ENCODE data around the gene RXRB.
A peak's percentile ranks its signal among the peaks of the same experiment; 100 is the strongest.

Gene RXRB

DNA sequence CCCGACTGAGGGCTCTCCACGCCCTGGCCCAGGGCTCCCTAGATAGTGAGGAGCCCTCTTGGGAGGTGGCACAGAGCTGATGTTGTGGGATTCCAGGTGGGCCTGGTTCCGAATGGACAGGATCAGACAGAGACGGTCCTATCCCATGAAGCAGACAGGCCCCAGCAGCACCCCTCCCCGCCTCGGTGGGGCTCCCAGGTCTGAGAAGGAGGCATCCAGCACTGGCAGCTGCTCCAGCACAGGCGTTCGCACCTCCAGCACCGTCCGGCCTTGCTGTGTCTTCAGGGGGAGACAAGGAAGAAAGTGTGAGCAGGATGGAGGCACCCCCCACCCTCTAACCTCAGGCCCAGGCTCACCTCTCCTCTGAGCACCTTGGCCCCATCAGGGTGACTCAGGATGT is 36.9 kb downstream of the RXRB start:
- TF ChIP-seq, protein P1, sequence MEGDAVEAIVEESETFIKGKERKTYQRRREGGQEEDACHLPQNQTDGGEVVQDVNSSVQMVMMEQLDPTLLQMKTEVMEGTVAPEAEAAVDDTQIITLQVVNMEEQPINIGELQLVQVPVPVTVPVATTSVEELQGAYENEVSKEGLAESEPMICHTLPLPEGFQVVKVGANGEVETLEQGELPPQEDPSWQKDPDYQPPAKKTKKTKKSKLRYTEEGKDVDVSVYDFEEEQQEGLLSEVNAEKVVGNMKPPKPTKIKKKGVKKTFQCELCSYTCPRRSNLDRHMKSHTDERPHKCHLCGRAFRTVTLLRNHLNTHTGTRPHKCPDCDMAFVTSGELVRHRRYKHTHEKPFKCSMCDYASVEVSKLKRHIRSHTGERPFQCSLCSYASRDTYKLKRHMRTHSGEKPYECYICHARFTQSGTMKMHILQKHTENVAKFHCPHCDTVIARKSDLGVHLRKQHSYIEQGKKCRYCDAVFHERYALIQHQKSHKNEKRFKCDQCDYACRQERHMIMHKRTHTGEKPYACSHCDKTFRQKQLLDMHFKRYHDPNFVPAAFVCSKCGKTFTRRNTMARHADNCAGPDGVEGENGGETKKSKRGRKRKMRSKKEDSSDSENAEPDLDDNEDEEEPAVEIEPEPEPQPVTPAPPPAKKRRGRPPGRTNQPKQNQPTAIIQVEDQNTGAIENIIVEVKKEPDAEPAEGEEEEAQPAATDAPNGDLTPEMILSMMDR (conservative IDR thresholded peaks at IDR 0.05) = no peak
- no peak for TF ChIP-seq ZFX (IDR thresholded peaks at IDR 0.05)

DNA sequence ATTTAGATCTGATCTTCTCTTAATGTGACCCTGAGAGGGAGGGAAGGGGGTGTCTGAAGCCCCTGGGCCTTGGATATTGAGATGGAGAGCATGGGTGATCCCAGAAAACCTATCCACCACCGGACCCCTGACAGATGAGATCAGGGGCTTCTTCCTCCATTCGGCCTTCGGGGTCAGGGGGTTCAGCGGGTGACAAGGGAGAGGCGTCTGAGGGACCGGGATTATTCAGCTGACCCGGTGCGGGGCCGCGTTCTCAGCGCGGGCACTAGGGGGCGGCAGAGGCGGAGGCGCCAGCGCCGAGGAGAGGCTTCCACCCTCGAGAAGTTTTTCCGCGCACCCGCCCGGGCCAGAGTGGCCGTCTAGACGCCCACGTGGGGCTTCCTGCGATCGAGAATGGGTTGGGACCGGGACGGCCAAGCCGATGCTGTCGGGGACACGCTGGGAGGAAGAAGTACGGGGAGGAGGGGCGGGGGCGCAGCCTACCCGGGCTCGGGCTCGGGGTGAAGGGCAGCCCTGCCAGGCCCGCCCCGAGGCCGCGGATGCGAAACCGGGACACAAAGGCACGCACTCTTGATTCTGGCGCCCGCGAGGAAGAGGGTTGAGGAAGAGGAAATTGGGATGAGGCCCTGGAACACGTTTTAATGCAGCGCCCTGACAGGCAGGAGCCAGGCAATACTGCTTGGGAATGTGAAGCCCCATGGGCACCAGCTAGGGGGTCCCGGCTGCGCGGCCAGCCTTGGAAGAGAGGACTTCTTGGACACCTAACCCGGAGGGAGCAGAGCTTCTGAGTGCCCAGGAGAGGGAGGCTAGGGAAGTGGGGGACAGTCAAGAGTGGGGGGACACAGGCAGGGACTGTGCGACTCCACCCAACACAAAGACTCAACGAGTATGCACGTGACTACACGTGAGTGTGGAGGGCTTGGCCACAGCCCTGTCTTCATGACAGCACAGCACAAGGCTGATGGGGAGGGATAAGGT is 38.8 kb downstream of the RXRB start:
- peak overlapping the region; percentile 55 for H3K27ac ChIP-seq
- peak; percentile 65; the same call in 1 of the 2 replicates for TF ChIP-seq ZFX (IDR thresholded peaks at IDR 0.05)
- TF ChIP-seq, protein P1 (conservative IDR thresholded peaks at IDR 0.05) = peak; percentile 99

More for the DNA sequence above, 36.9 kb downstream of the RXRB start:
- no peak overlapping the region for H3K27ac ChIP-seq

DNA sequence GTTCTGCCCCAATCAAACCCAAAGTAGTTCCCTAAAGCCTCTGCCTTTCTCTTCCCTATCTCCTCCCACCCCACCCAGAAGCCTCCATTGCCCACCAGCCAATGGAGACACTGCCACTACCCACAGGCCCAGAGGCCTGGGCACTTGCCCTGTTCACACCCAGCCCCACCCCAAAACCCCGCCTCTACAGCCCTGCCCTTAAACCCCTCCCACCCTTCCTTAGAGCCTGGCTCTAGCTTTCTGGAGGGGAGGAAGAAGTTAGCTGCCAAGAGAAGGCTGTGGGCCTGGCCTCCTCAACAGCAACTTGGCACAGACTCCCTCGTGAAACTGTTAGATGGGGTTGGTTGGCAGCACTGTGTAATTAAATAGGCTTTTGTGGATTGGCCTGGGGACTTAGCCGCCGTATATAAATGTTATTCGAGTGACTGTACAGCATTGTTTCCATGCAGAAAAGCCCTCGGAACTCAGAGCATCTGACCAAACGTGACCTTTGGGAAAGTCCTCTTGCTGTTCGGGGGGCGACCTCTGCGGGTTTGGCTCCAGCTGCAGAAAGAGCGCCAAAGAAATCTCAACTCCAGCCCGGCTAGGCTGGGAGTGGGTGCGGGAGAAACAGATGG is 39.6 kb downstream of the RXRB start:
- no peak for TF ChIP-seq ZFX (IDR thresholded peaks at IDR 0.05)
- TF ChIP-seq, protein P1 (conservative IDR thresholded peaks at IDR 0.05) = no peak
- peak overlapping the region; percentile 55; the same call in 1 of the 2 replicates for H3K27ac ChIP-seq

DNA sequence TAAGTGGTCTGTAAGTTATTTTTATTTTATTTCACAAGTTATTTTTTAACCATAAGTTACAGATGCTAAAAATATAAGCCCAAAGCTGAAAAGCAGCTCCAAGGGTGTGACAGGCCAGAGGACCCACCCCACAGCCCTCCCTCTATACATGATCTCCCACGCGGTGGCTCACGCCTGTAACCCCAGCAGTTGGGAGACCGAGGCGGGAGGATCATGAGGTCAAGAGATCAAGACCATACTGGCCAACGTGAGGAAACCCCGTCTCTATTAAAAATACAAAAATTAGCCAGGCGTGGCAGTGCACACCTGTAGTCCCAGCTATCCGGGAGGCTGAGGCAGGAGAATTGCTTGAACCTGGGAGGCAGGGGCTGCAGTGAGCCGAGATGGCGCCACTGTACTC is 40.4 kb downstream of the RXRB start:
- TF ChIP-seq ZFX (IDR thresholded peaks at IDR 0.05) = no peak
- TF ChIP-seq, protein P1 (conservative IDR thresholded peaks at IDR 0.05) = no peak
- H3K27ac ChIP-seq = no peak overlapping the region

DNA sequence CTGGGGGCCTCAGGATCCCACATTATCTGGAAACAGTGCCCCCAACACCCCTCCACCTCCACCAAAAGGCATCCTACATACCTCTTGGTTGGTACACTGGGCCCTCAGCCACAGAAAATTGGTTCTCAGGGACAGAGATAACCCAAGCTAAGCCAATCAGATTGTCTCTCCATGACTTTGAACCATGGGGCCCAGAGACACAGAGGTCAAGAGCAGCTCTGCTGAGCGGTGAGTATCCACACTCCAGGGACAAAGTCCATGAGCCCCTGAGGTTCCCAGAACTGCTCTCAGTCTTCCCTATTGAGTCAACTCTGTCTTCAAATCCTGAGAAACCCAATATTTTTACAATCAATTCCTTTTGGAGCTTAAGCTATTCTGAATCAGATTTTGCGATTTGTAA is 43.5 kb downstream of the RXRB start:
- TF ChIP-seq, protein P1 (conservative IDR thresholded peaks at IDR 0.05) = no peak
- no peak overlapping the region for H3K27ac ChIP-seq

DNA sequence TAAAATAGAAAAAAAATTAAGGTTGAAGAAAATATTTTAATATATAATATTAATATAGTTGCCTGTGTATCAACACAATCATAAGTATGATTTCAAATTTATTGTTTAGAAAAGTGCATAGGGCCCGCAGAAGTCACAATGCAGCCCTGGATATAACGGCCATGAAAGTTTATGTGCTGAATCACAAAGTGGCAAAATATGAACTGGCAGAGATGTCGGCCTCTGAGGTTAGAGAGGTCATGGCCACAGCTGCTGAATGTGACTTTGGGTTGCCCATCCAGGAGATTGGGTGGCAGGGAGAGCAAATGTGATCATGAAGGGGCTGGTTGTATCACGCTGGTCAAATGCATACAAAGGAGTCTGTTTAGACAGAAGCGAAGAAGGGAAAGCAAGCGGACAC is 43.9 kb downstream of the RXRB start:
- TF ChIP-seq, protein P1 (conservative IDR thresholded peaks at IDR 0.05) = no peak
- TF ChIP-seq ZFX (IDR thresholded peaks at IDR 0.05) = no peak
- no peak overlapping the region for H3K27ac ChIP-seq

DNA sequence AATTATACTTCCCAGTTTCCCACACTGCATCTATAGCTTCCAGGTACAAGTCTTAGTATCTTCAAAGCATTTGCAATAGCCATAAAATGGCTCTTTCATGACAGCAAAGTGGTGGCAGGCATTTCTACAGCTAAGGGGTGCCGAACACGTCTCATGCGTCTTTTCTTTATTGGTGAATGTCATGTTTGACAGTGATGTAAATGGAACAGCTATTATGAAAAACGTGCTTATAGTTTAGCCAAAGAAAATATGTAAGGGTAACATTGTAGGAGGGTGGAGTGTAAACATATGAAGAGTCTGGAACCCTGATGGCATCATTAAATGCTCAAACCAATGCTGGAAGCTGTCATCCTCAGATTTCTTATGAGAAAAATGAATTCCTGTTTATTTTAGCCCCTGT is 46.1 kb downstream of the RXRB start:
- TF ChIP-seq ZFX (IDR thresholded peaks at IDR 0.05) = no peak
- TF ChIP-seq, protein P1 (conservative IDR thresholded peaks at IDR 0.05) = no peak
- H3K27ac ChIP-seq = no peak overlapping the region
